NCI-H1048 (cell line): ENCODE results near the gene STRA6.
"Not testable (repeated sequence)": the region's sequence is repeated elsewhere in the genome, so short reads cannot be mapped to it uniquely, and the experiment has no call there.

Experiments
- DNase-seq: peaks from one replicate; lab custom pipeline; 2025; lab: John Stamatoyannopoulos, UW

Gene STRA6

GRCh38 chr15:74160390-74160789 is 42.2 kb downstream of the STRA6 start:
- DNase-seq, result not testable (repeated sequence)

DNA sequence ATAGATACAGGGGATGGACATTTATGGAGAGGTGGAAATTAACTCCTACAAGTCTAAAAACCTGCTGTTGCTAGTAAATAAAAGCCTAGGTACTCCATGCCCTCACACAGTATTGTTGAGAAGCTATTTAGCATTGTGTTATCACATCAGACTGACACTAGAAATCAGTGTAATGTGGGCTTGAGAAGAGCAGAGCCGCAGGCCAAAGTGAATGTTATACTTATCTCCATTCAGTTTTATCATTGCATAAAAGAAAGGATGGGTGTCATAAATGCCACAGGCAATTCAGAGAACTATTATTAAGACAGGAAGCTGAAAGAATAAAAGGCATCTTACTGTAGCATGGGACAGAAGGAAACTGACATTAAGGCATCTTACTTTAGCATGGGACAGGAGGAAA is 42.8 kb downstream of the STRA6 start:
- DNase-seq, result no peak

DNA sequence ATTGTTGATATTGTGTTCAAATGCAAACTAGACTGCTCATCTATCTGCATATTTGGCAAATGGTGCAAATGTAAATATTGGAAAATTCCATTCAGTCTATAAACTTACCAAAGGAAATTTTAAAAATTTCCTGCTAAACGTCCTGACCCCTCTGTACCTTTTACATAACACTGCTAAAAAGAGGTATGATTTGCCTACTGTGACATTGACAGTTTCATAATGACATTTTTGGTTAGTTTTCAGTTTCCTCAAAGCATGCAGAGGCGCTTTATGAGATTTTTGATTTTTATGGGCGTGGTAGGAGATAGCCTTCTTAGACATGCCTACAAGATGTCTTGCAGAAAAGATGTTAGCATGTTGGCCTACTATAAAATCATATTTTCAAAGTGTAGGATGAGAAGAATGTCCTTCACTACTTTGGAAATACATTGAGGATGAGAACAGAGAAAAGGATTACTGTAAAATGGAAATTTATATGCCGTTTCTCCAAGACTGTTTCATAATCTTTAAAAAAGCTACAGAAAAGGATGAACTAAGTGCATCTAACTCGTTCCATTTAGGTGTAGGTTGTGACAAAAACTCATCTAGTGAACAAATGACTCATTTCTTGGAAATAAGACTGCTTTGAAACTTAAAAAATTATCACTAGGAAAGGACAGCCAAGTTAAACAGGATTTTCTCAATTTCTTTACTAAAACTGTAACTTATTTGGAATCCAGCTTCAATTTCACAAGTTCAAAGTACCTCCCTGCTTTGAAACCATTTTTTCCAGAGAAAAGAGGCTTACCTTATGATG is 43.5 kb downstream of the STRA6 start:
- no peak for DNase-seq

DNA sequence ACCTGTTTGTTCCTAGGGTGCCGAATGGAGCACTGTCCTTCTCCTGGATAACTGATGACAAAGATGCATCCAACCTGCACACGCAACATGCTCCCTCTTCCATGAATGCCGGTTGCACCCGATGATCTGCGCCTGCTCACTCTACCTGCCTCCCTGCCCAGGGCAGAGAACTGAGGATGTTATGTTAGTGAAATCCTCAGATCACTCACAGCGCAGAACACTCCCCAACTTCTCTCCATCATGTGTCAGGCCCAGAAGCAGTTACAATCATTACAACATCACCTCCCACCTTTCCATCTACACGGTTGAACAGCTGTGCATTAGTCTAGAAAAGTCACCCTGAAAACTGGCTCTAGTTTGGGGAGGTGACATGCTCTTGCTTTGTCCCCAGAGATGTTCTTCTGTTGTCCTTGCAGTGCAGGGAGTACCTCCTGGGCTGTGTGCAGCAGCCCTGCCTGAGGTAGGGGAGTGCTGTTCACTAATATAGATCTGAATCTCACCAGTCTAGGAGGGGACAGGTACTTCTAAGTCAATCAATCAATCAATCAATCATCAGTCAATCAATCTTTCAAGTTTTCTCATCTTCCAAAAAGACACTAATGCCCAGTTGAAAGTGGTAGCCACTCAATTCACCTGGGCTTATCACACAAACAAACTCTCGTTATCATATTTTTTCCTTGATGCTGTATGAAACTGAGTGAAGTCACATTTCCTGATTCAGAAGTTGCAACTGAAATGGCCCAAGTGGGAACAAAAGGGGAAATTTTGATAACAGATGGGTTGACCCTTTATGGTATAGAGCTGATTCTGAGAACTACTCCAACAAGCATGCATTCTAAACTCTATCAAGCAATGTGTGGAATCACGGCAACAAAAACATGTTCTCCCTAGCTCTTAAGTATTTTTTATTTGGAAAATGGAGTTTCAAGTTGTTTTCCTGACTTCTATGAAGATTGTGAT is 44.4 kb downstream of the STRA6 start:
- DNase-seq, result no peak

DNA sequence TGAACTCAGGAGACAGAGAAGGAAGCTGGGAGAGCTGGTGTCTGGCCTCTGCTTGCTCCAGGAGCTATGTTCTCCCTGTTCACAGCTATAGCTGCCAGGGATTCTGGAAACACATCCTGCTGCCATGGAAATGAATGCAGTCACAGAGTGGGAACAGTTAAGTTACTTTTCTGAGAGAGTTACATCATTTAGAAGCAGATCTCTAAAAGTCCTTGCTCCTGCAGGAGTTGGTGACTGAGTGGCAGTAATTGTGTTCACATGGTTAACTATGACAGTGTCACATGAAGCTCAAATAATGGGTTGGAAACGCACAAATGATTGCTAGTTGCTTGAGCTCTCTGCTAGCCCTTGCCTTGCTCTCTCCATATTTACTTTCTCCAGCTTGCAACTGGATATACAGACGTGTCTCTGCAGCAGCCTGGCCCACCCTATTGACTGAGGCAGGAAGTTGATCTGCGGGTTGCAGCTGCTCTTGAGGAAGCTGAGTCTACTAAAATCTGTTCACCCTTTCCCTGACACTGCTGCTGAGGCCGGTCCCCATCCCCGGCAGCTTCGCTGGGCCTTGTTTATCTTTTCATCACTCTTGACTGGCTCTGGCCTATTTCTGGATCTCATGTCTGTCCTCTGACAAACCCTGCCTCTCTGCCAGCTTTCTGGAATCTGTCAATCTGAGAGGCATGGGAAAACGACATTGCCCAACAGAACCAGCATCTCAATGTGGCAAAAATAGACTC is 45.7 kb downstream of the STRA6 start:
- no peak for DNase-seq

DNA sequence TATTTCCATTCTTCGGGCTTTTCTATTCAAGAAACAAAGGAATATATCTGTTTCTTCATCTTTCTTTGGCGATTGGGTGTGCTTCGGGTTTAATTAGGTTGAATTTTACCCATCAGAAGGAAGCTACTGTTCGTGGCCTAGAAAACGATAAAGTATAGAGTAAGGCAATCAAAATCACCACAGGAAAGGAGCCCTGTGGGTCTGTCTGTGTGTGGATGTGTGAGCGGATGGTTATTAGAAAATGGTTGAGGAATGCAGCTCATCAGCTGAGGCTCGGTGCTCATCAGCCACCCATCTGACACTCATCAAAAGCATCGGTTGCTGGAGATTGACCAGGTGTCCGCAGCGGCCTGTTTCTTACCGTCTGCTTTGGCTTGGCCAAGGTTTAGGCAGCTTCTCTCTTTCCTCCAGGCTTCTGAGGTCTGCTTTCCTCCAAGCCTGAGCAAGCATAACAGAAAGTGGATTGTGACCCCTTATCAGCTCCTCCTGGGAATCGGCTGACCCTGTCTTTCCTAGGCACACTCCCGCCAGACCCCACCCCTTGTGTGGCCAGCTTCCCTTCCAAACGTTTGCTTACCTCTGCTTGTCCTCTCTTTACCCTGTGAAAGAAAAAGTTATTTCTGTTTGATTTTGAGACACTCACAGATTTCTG is 46.7 kb downstream of the STRA6 start:
- DNase-seq, result no peak

GRCh38 chr15:74147051-74147450 is 55.5 kb downstream of the STRA6 start:
- DNase-seq, result no peak

- DNase-seq, result no peak
These were observed 56.2 kb downstream of the STRA6 start for GRCh38 chr15:74146277-74146800.

GRCh38 chr15:74144153-74144775 is 58.3 kb downstream of the STRA6 start:
- DNase-seq, result no peak

GRCh38 chr15:74141591-74141990 is 61.0 kb downstream of the STRA6 start:
- no peak for DNase-seq

DNA sequence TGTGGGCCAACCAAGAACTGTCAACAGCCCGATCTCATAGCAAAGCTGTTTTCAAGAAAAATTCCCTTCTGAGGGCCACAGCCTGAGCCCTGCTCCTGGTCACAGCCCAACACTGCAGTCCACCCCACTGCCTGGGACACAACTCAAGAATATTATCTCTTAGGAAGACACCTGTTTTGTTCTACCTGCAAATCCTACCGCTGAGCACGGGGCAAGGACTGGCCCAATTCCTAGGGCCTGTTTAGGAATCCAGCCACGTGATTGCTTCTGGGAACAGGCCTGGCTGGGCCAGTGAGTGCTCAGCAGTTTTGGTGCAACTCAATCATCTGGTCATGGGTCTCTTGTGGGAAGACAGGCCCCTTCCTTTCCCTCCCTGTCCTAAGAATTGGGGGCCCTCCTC is 63.9 kb downstream of the STRA6 start:
- no peak for DNase-seq

DNA sequence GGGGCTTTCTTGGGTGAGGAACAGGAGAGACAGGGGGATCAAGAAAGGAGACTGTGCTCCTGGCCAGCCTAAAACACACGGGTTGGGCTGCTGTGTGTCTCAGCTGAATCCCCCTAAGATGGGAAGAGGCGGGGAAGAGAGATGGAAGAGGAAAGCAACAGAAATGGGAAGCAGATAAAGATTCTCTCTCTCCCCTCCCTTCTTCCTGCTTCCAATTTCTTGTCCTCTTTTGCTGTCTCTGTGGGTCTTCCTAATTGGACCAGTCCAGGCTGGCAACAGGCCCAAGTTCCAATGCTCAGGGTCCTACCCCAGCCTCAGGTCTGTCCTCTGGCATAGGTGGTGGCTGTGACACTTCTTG is 65.1 kb downstream of the STRA6 start:
- no peak for DNase-seq

DNA sequence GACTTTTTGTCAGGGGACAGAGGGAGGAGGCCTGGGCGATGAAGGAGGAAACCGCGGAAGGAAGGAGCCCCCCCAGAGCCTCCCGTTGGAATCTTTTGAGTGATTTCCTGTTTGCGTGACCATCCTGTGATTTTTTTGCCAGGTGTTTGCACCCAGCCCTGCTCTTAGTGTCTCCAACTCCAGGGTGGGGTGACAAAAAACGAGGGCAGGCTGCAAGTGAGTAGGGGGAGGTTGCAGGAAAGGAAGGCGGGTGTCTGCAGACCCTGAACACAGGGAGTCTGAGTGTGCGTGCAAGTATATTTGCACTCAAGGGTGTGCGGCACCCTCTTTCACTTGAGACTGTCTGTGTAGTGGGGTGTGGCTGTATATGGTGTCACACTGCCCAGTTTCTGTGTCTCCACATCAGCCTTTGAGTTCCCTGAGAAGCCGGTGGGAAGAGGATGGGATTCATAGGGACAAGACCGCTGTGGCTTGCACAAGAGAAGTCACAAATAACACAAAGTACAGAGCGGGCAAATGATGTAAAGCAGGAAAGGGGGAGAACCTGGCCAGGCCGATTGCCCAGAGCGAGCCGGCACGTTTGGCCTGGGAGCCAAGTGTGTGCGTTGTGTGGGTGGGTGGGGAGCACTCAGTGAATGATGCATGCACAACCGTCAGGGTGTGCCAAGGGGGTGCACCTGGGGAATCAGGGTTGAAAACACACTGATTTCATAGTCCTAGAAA is 65.6 kb downstream of the STRA6 start:
- no peak for DNase-seq

GRCh38 chr15:74136540-74136813 is 66.1 kb downstream of the STRA6 start:
- DNase-seq, result no peak

DNA sequence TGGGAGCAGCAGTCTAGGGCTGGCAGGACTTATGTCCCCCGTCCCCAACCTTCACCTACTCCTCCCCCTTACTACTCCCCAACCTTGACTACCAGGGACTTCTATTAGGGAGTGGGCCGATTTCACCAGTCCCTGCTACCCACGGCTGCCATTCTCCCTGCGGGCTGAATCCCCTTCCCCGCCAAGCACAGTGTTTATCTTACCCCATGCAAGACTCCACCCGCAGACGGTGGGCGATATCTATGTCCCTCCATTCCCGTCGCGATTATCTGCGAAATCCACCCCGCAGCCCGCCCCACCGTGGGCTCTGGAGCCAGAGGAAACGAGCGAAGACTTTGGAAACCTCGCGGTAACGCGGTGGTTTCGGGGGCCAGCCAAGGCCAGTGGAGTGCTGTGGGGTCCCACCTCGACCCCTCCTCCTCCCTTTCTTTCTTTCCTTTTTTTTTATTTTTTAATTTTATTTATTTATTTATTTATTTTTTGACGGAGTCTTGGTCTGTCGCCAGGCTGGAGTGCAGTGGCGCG is 67.5 kb downstream of the STRA6 start:
- no peak for DNase-seq

GRCh38 chr15:74134387-74135027 is 68.1 kb downstream of the STRA6 start:
- no peak for DNase-seq

- no peak for DNase-seq
These were observed 68.7 kb downstream of the STRA6 start for GRCh38 chr15:74133694-74134386.

DNA sequence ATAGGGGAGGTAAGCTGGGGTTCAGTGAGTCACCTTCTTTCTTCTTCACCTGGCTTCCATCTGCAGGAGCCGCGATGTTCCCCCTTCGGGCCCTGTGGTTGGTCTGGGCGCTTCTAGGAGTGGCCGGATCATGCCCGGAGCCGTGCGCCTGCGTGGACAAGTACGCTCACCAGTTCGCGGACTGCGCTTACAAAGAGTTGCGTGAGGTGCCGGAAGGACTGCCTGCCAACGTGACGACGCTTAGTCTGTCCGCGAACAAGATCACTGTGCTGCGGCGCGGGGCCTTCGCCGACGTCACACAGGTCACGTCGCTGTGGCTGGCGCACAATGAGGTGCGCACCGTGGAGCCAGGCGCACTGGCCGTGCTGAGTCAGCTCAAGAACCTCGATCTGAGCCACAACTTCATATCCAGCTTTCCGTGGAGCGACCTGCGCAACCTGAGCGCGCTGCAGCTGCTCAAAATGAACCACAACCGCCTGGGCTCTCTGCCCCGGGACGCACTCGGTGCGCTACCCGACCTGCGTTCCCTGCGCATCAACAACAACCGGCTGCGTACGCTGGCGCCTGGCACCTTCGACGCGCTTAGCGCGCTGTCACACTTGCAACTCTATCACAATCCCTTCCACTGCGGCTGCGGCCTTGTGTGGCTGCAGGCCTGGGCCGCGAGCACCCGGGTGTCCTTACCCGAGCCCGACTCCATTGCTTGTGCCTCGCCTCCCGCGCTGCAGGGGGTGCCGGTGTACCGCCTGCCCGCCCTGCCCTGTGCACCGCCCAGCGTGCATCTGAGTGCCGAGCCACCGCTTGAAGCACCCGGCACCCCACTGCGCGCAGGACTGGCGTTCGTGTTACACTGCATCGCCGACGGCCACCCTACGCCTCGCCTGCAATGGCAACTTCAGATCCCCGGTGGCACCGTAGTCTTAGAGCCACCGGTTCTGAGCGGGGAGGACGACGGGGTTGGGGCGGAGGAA is 69.6 kb downstream of the STRA6 start:
- no peak for DNase-seq
